GM12891 (cell line): Measurements from ENCODE around the gene C17orf100.

ENCODE experiments used
- PAX5 ChIP-seq: IDR thresholded peaks from 2 replicates; pipeline ENCODE4 v1.6.1; 2011; ENCODE audit warnings: low read length, moderate library complexity, mild to moderate bottlenecking; ENCODE audit not compliant: insufficient read depth, severe bottlenecking
- POLR2A ChIP-seq: IDR thresholded peaks from 2 replicates; pipeline ENCODE4 v1.6.1; 2011; ENCODE audit warnings: low read depth, low read length, control low read depth
- POLR2AphosphoS5 ChIP-seq: IDR thresholded peaks from 2 replicates; pipeline ENCODE4 v1.6.1; 2011; ENCODE audit warnings: low read depth, low read length, control low read depth
- POU2F2 ChIP-seq: IDR thresholded peaks from 2 replicates; pipeline ENCODE4 v1.6.1; 2011; ENCODE audit warnings: low read depth, mild to moderate bottlenecking, control low read depth, low read length, moderate library complexity
- SPI1 ChIP-seq: IDR thresholded peaks from 2 replicates; pipeline ENCODE4 v1.6.1; 2011; ENCODE audit warnings: low read depth, low read length, control low read depth
- TAF1 ChIP-seq: IDR thresholded peaks from 2 replicates; pipeline ENCODE4 v1.6.1; 2011; ENCODE audit warnings: low read depth, low read length, control low read depth

DNA sequence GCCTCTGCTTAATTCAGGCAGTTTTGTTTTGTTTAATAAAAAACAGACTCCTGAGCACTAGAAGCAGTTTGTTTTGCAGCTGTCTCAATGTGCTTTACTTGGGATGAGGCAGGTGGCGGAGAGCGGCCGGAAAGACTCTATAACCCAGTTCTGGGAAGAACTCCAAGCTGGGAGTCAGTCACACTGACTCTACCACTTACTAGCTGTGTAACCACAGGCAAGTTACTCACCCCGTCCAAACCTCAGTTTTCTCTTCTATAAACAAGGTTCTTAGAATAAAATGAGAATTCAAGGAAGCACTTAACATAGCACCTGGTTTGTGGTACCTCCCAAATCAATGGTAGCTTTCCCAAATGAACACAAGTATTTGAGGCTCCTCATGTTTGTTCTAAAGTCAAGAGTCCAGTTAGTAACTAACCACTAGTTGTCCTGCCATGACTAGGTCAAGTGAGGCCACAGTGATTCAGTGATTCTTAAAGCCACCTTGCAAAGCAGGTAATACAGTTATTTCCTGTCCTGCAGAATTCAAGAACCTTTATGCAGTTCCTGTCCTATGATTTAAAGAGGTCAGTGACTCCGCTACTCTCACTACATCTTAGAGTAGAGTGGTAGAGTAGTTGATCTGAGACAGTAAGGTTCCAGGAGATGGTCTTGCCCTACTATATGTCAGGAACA lies 8.0 kb upstream of the C17orf100 start:
- TF ChIP-seq POLR2A = peak; percentile 27; the same call in 1 of the 2 replicates
- no peak for TF ChIP-seq TAF1
- no peak for TF ChIP-seq PAX5
- peak; percentile 54; the same call in 1 of the 2 replicates for TF ChIP-seq POLR2AphosphoS5
- TF ChIP-seq POU2F2 = no peak
- no peak for TF ChIP-seq SPI1
